K562 (cell line): ENCODE data around the gene NFIC. TPM values are rescaled to one million over a fixed set of nuclear protein-coding genes. Genes with fewer than 3 reads are reported as not detected.
A peak's percentile ranks its signal among the peaks of the same experiment; 100 is the strongest.

Experiments used
- ATF3 ChIP-seq, 2 experiments: fragments of 450-650 bp in 1 of 2; sonication (generic) in 1 of 2; formaldehyde crosslinking in 1 of 2; IDR thresholded peaks in 1 of 2; conservative IDR thresholded peaks in 1 of 2; 2 replicates each; pipeline versions ENCODE4 v1.6.1 to v1.8.1; 2016 to 2023; ENCODE audit warnings: mild to moderate bottlenecking in 2 of 2, moderate library complexity in 2 of 2, inconsistent platforms in 1 of 2, missing genetic modification reagents in 1 of 2
- CEBPG ChIP-seq, 3 experiments: fragments of 200-800 bp in 1 of 3; sonication (Bioruptor generic) in 1 of 3; sonication (generic) in 1 of 3; formaldehyde crosslinking in 1 of 3; IDR thresholded peaks in 2 of 3; conservative IDR thresholded peaks in 1 of 3; 2 replicates each; pipeline versions ENCODE4 v1.6.1 to v1.8.0; 2016 to 2022; ENCODE audit warnings: missing compliant biosample characterization in 2 of 3, missing genetic modification characterization in 2 of 3, mild to moderate bottlenecking in 1 of 3, missing genetic modification reagents in 1 of 3
- DEAF1 ChIP-seq: fragments of 450-650 bp; formaldehyde crosslinking; IDR thresholded peaks from 2 replicates; pipeline ENCODE4 v1.4.0; 2020; ENCODE audit warnings: mild to moderate bottlenecking, moderate library complexity
- GATAD2A ChIP-seq: fragments of 450-650 bp; IDR thresholded peaks from 2 replicates; pipeline ENCODE4 v1.6.1; 2017
- GTF3C2 ChIP-seq: IDR thresholded peaks from 3 replicates; pipeline ENCODE4 v1.6.1; 2011; ENCODE audit warnings: borderline replicate concordance, mild to moderate bottlenecking, moderate library complexity; ENCODE audit not compliant: insufficient read length; ENCODE audit errors: extremely low read depth
- KDM5B ChIP-seq: fragments of 200-600 bp; sonication (generic); IDR thresholded peaks from 2 replicates; pipeline ENCODE4 v1.6.1; 2012; ENCODE audit warnings: low read depth, mild to moderate bottlenecking, moderate library complexity, low read length, control low read depth, inconsistent platforms; ENCODE audit not compliant: insufficient replicate concordance
- MAZ ChIP-seq, 2 experiments: fragments of 450-650 bp in 1 of 2; sonication (generic) in 1 of 2; formaldehyde crosslinking; IDR thresholded peaks in 1 of 2; conservative IDR thresholded peaks in 1 of 2; 2 replicates each; pipeline versions ENCODE4 v1.4.0 to v1.5.0; 2020; ENCODE audit warnings: mild to moderate bottlenecking in 1 of 2, missing genetic modification reagents in 1 of 2
- MYC ChIP-seq, 2 experiments: fragments of 250-450 bp in 1 of 2; sonication (Bioruptor Pico) in 1 of 2; IDR thresholded peaks; 2 replicates each; pipeline versions ENCODE4 v1.5.1 to v1.6.1; 2012 to 2021; ENCODE audit warnings: low read depth in 2 of 2, borderline replicate concordance in 1 of 2, improper control_type of control experiment in 1 of 2, low read length in 1 of 2, mild to moderate bottlenecking in 1 of 2, moderate library complexity in 1 of 2
- NCOA4 ChIP-seq: fragments of 450-650 bp; IDR thresholded peaks from 2 replicates; pipeline ENCODE4 v1.6.1; 2018; ENCODE audit warnings: mild to moderate bottlenecking; ENCODE audit not compliant: partially characterized antibody
- POLR2AphosphoS5 ChIP-seq: IDR thresholded peaks from 2 replicates; pipeline ENCODE4 v1.6.1; 2011; ENCODE audit warnings: mild to moderate bottlenecking, low read depth, low read length, moderate library complexity; ENCODE audit not compliant: control insufficient read depth, insufficient read depth
- RBM15 ChIP-seq: fragments of 200-400 bp; formaldehyde crosslinking; IDR thresholded peaks from 2 replicates; pipeline ENCODE4 v1.6.1; 2018; ENCODE audit warnings: mild to moderate bottlenecking, low read length, moderate library complexity; ENCODE audit not compliant: insufficient read depth
- RBM17 ChIP-seq: fragments of 200-400 bp; formaldehyde crosslinking; IDR thresholded peaks from 2 replicates; pipeline ENCODE4 v1.6.1; 2017; ENCODE audit warnings: low read depth, mild to moderate bottlenecking, low read length, borderline replicate concordance
- SMARCE1 ChIP-seq: fragments of 450-650 bp; IDR thresholded peaks from 2 replicates; pipeline ENCODE4 v1.7.1; 2016; ENCODE audit warnings: mild to moderate bottlenecking
- TAF9B ChIP-seq: fragments of 450-650 bp; IDR thresholded peaks from 2 replicates; pipeline ENCODE4 v1.6.1; 2018; ENCODE audit warnings: mild to moderate bottlenecking; ENCODE audit not compliant: partially characterized antibody
- ZSCAN29 ChIP-seq: fragments of 450-650 bp; IDR thresholded peaks from 2 replicates; pipeline ENCODE4 v1.6.1; 2017
- polyA plus RNA-seq, 8 experiments: library from polyadenylated mRNA; depleted of rRNA in 4 of 8; stranded (reverse) in 5 of 8; unstranded in 3 of 8; fragments of >200 nt; fragmentation: Nextera tagmentation in 2 of 8; fragmentation: Illumina TruSeq in 1 of 8; extraction: Ambion mirVana in 2 of 8; extraction: Trizol in 1 of 8; gene quantifications; 2 replicates each; pipeline versions ENCODE4 v1.2.1 to v1.2.3, GENCODE V29; 2011 to 2014; ENCODE audit warnings: inconsistent platforms in 1 of 8, missing spikeins in 1 of 8
- total RNA-seq, 7 experiments: library from RNA; depleted of rRNA in 6 of 7; stranded (reverse); fragments of >200 nt in 6 of 7; fragmentation: Illumina TruSeq in 2 of 7; extraction: Trizol in 2 of 7; gene quantifications; 2 replicates each; pipeline versions ENCODE4 v1.2.1 to v1.2.3, GENCODE V29; 2011 to 2021; ENCODE audit warnings: low replicate concordance in 1 of 7
- TF ChIP-seq, protein P1 (sequence below): sonication (generic); formaldehyde crosslinking; IDR thresholded peaks from 2 replicates; pipeline ENCODE4 v1.8.0; 2022; ENCODE audit warnings: missing genetic modification reagents, mild to moderate bottlenecking, moderate library complexity, borderline replicate concordance

The NFIC gene
- total and polyA plus RNA-seq, 9 of the 15 experiments (the other 6 are each of a cell fraction or from before 2014, with no cell fraction given) = 0.71 to 62.1 (median 6.9) TPM

DNA sequence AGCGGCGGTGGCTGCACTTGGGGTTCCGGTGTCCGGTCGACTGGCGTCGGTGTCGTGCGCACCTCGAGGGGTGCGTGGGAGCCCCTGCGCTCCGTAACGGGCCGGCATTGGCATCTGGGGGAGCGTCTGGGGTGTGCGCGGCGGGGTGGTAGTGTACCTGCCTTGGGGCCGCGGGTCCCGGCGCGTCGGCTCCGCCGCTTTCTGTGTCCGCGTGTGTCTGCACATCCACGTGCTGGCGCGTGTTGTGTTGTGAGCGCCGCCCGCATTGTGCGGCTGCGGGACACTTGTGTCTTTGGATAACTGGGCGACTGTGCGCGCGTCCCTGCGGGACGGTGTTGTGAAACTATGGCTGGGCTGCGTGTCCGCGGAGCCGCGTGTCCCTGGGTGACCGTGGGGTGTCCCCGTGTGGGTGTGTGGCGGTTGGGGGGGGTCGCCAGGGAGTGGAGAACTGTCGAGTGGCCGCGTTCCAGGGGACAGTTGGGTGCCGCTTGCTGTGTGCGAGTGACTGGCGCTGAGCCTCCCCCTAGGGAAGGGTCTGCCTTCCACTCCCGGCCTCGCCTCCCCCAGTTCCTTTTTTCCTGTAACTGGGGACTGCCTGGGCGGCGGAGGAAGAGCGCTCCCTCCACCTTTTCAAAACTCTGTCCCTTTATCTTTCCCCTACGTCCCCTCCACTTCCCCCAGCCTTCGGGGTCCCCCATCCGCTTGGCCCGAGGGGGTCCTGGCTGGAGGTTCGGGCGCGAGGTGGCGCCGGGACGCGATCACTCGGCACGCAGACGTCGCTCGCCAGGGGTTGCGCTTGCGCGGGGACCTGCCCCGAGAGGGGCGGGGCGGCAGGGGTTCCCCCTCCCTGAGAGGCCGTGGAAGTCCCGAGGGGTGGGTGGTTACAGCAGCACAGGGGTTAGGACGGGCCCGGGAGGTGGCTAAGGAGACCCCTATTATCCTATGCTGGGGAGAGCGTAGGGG lies 5.7 kb upstream of the NFIC start (continued):
- TF ChIP-seq MYC (IDR thresholded peaks at IDR 0.05; ENCODE audit: low read depth, low read length) (peak; percentile 87), MYC (CRISPR knock-in tag; IDR thresholded peaks at IDR 0.05; ENCODE audit: borderline replicate concordance, low read depth) (peak; percentile 90; the same call in 1 of the 2 replicates), GATAD2A (peak; percentile 75; the same call in 1 of the 2 replicates), RBM15 (no peak), GTF3C2 (no peak), SMARCE1 (0 out of 2 replicates have a peak, but pooled peaks have one; percentile 72), TAF9B (no peak), POLR2AphosphoS5 (0 out of 2 replicates have a peak, but pooled peaks have one; percentile 17), NCOA4 (no peak), ATF3 (IDR thresholded peaks at IDR 0.05) (no peak), ATF3 (CRISPR knock-in tag; conservative IDR thresholded peaks at IDR 0.05) (no peak; the same call in 1 of the 2 replicates), DEAF1 (CRISPR knock-in tag) (no peak), KDM5B (peak; percentile 67), RBM17 (no peak), MAZ (CRISPR knock-in tag; conservative IDR thresholded peaks at IDR 0.05 in 1 of 2, IDR thresholded peaks at IDR 0.05 in 1 of 2) (peak in 1 of 2 experiments; percentile 43; a peak in 2 of 4 replicates), ZSCAN29 (no peak), CEBPG (CRISPR knock-in tag; IDR thresholded peaks at IDR 0.05) (0 out of 2 replicates have a peak, but pooled peaks have one; percentile 19), CEBPG (tag; conservative IDR thresholded peaks at IDR 0.05 in 1 of 2, IDR thresholded peaks at IDR 0.05 in 1 of 2) (0 out of 4 replicates have a peak, but pooled peaks of 1 of the 2 experiments have one; percentile 41)
- TF ChIP-seq, protein P1, sequence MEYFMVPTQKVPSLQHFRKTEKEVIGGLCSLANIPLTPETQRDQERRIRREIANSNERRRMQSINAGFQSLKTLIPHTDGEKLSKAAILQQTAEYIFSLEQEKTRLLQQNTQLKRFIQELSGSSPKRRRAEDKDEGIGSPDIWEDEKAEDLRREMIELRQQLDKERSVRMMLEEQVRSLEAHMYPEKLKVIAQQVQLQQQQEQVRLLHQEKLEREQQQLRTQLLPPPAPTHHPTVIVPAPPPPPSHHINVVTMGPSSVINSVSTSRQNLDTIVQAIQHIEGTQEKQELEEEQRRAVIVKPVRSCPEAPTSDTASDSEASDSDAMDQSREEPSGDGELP = peak; percentile 59
